ENCODE results near the gene POLN.

POLN gene

GRCh38 chr4:2263926-2264321 is 22.0 kb upstream of the POLN start:
- no peak for DNase-seq (ENCODE audit: low read depth in 3 of 3)

- no peak for DNase-seq (ENCODE audit: low read depth in 3 of 3)
Measured at GRCh38 chr4:2262944-2263250, 21.0 kb upstream of the POLN start.

GRCh38 chr4:2262145-2262943 is 20.4 kb upstream of the POLN start:
- DNase-seq (ENCODE audit: low read depth in 3 of 3), result peak; percentile 92 to 96 (median 94)

GRCh38 chr4:2261853-2262144 is 19.9 kb upstream of the POLN start, which contains the start of gene MXD4:
Gene MXD4 (minus strand): TSS chr4:2262109. CDS start chr4:2261980, 129 bp downstream.
- peak in 1 of 3 experiments; percentile 14 for DNase-seq (ENCODE audit: low read depth in 3 of 3)

GRCh38 chr4:2261110-2261852 is 19.4 kb upstream of the POLN start:
- DNase-seq (ENCODE audit: low read depth in 3 of 3), result peak in 1 of 3 experiments; percentile 13

GRCh38 chr4:2260344-2261109 is 18.6 kb upstream of the POLN start:
- no peak for DNase-seq (ENCODE audit: low read depth in 3 of 3)

- DNase-seq (ENCODE audit: low read depth in 3 of 3), result no peak
Measured at GRCh38 chr4:2259541-2260343, 17.8 kb upstream of the POLN start.

GRCh38 chr4:2259036-2259540 is 17.2 kb upstream of the POLN start:
- DNase-seq (ENCODE audit: low read depth in 3 of 3), result no peak

- DNase-seq (ENCODE audit: low read depth in 3 of 3), result no peak
Measured at GRCh38 chr4:2258091-2259035, 16.4 kb upstream of the POLN start.

GRCh38 chr4:2257361-2258081 is 15.6 kb upstream of the POLN start:
- no peak for DNase-seq (ENCODE audit: low read depth in 3 of 3)

- DNase-seq (ENCODE audit: low read depth in 3 of 3), result no peak
Measured at GRCh38 chr4:2256781-2257191, 14.9 kb upstream of the POLN start.

GRCh38 chr4:2256156-2256731 is 14.3 kb upstream of the POLN start:
- DNase-seq (ENCODE audit: low read depth in 3 of 3), result no peak

- no peak for DNase-seq (ENCODE audit: low read depth in 3 of 3)
Measured at GRCh38 chr4:2255501-2256155, 13.7 kb upstream of the POLN start.

- no peak for DNase-seq (ENCODE audit: low read depth in 3 of 3)
Measured at GRCh38 chr4:2254665-2255500, 13.0 kb upstream of the POLN start.

GRCh38 chr4:2253160-2254084 is 11.5 kb upstream of the POLN start:
- DNase-seq (ENCODE audit: low read depth in 3 of 3), result no peak

- no peak for DNase-seq (ENCODE audit: low read depth in 3 of 3)
Measured at GRCh38 chr4:2252530-2253091, 10.7 kb upstream of the POLN start.
